GM12891 (cell line): ENCODE measurements around the gene DAAM1.

Experiments
- DNase-seq: peaks from one replicate; pipeline ENCODE4 v3.0.0; 2011; ENCODE audit warnings: low spot score; ENCODE audit not compliant: insufficient read length
- FAIRE-seq: peaks from 2 replicates; lab custom pipeline; 2011; peaks lifted over from hg19 to GRCh38; lab: Jason Lieb, UNC
- PAX5 ChIP-seq: IDR thresholded peaks from 2 replicates; pipeline ENCODE4 v1.6.1; 2011; ENCODE audit warnings: low read length, moderate library complexity, mild to moderate bottlenecking; ENCODE audit not compliant: insufficient read depth, severe bottlenecking
- POLR2A ChIP-seq: IDR thresholded peaks from 2 replicates; pipeline ENCODE4 v1.6.1; 2011; ENCODE audit warnings: low read depth, low read length, control low read depth
- POLR2AphosphoS5 ChIP-seq: IDR thresholded peaks from 2 replicates; pipeline ENCODE4 v1.6.1; 2011; ENCODE audit warnings: low read depth, low read length, control low read depth
- POU2F2 ChIP-seq: IDR thresholded peaks from 2 replicates; pipeline ENCODE4 v1.6.1; 2011; ENCODE audit warnings: low read depth, mild to moderate bottlenecking, control low read depth, low read length, moderate library complexity
- SPI1 ChIP-seq: IDR thresholded peaks from 2 replicates; pipeline ENCODE4 v1.6.1; 2011; ENCODE audit warnings: low read depth, low read length, control low read depth
- TAF1 ChIP-seq: IDR thresholded peaks from 2 replicates; pipeline ENCODE4 v1.6.1; 2011; ENCODE audit warnings: low read depth, low read length, control low read depth

Gene DAAM1

GRCh38 chr14:59236195-59236594 is 47.7 kb downstream of the DAAM1 start:
- TF ChIP-seq PAX5 (no peak), TAF1 (no peak), SPI1 (no peak), POU2F2 (no peak), POLR2AphosphoS5 (no peak), POLR2A (no peak)
- DNase-seq (no peak), FAIRE-seq (no peak)

DNA sequence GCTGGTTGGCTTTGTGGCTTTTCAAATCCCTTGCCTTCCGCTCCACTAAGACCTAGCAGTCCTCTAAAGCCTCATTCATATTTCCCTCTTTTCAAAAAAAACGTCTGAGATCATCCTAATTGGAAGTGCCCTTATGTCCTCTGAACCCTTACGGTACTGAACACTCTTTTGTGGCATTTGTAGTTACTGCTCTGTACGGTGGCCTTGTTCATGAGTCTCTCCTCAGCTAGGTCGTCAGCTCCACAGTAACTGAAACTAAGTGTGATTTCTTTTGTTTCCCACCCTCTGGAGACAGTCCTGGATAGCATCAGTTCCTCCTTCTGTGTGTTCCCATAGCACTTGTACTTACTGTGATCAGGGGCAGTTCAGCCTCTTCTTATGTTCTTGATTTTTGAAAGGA is 49.7 kb downstream of the DAAM1 start:
- FAIRE-seq (peak; percentile 16), DNase-seq (no peak)
- TF ChIP-seq POLR2AphosphoS5 = no peak
- no peak for TF ChIP-seq PAX5
- TF ChIP-seq TAF1 = no peak
- TF ChIP-seq POU2F2 = no peak
- no peak for TF ChIP-seq POLR2A
- TF ChIP-seq SPI1 = no peak

- no peak for DNase-seq
- no peak for TF ChIP-seq POU2F2
- no peak for FAIRE-seq
These were observed 50.6 kb downstream of the DAAM1 start for GRCh38 chr14:59239022-59239421.

GRCh38 chr14:59240356-59240755 is 51.9 kb downstream of the DAAM1 start:
- peak; percentile 41 for FAIRE-seq
- peak; percentile 11 for DNase-seq
- TF ChIP-seq SPI1 = peak; percentile 97
- no peak for TF ChIP-seq POLR2A

DNA sequence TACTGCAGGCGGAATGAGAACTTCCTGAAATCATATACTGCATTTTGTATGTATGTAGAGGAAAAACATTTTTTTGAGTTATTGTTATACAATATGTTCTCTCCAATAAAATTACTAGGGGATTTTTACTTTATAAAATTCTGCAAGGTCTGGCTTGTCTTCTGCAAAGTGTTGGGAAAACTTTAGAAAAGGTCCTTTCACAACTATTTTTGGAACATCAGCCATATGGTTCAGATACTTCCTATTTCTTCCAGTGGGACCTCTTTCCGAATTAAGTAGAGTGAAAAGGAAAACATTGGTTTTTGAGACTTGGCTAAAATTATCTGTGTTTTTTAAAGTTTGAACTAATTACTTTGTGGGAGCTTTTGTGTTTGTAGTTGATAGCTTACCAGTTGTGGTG is 52.7 kb downstream of the DAAM1 start:
- TF ChIP-seq SPI1 (no peak), POLR2AphosphoS5 (no peak), POLR2A (no peak), POU2F2 (no peak)
- DNase-seq (no peak), FAIRE-seq (peak; percentile 5)

DNA sequence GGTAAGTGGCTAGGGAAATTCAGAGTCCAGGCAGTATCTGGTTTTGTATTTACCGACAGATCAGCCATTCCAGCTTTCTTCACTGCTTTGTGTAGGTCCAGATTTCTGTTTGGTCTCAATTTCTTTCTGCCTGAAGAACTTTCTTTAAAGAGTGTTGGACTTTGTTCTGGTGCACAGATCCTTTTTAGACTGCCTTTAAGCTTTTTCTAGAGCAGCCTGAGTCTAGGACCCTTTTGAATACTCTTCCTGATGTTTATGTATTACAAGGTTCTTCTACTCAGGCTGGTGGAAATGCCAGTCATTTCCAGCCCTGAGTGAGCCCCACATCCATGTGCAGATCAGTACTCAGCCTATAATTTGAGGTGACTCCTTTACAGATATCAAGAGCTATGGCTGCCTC is 54.7 kb downstream of the DAAM1 start:
- FAIRE-seq (no peak), DNase-seq (no peak)
- no peak for TF ChIP-seq PAX5
- no peak for TF ChIP-seq TAF1
- no peak for TF ChIP-seq SPI1

GRCh38 chr14:59244581-59244980 is 56.1 kb downstream of the DAAM1 start:
- TF ChIP-seq POU2F2 (no peak), SPI1 (no peak), POLR2A (no peak), TAF1 (no peak), PAX5 (no peak), POLR2AphosphoS5 (no peak)
- FAIRE-seq (peak; percentile 78), DNase-seq (no peak)

- TF ChIP-seq SPI1 (peak; percentile 75), TAF1 (no peak)
- peak; percentile 79 for FAIRE-seq
- peak; percentile 4 for DNase-seq
These were observed 57.4 kb downstream of the DAAM1 start for GRCh38 chr14:59245809-59246295.

DNA sequence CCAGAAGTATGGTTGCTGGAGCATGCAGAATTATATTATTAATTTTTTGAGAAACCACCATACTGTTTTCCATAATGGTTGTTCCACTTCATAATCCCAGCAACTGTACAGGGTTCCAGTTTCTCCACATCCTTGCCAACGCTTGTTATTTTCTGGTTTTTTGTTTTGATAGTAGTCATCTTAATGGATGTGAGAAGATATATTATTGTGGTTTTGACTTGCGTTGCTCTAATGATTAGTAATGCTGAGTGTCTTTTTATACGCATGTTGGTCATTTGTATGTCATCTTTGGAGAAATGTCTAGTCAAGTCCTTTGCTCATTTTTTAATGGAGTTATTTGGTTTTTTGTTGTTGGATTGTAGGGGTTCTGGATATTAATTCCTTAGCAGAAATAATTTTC is 58.1 kb downstream of the DAAM1 start:
- TF ChIP-seq POU2F2 (no peak), TAF1 (no peak), POLR2AphosphoS5 (no peak), PAX5 (no peak), SPI1 (no peak), POLR2A (no peak)
- DNase-seq (no peak), FAIRE-seq (no peak)

DNA sequence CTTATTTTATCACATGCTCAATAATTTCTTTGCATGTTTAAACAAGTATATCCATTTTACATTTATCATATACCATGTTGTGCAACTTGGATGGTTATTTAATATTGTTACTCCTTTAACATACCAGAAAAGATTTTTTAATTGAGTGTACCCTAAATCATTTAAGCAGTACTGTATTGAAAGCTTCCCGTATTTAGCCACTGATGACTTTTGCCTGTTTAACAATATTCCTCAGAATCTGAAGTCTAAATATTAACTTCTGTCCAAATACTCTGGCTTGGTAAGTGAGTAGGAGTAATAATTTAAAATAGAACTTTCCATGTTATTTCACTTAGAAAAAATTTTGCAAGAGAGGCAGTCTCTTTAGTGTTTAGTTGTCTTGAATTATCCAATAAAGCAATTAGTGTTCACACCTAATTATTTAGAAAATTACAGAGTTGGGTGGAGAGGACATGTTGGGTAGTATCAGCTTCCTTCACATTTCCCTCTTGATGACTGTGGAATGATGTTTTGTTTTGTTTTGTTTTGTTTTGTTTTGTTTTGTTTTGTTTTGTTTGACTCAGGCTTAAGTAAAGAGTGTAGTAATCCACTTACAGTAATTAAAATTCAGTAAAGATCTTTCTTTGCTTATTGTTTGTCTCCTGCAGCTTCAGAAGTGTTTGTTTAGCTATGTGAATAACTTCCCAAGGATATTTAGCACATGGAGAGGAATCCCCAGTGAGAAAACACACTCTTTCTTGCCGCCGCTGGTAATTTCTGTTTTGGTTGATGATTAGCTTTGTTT is 59.5 kb downstream of the DAAM1 start:
- FAIRE-seq (no peak), DNase-seq (no peak)
- TF ChIP-seq PAX5 = no peak
- TF ChIP-seq SPI1 = no peak
- no peak for TF ChIP-seq POU2F2
- no peak for TF ChIP-seq TAF1
- TF ChIP-seq POLR2AphosphoS5 = no peak
- no peak for TF ChIP-seq POLR2A

- DNase-seq (no peak), FAIRE-seq (no peak)
- no peak for TF ChIP-seq POLR2AphosphoS5
- TF ChIP-seq POLR2A = no peak
- no peak for TF ChIP-seq TAF1
- no peak for TF ChIP-seq POU2F2
- TF ChIP-seq SPI1 = no peak
- TF ChIP-seq PAX5 = no peak
These were observed 60.6 kb downstream of the DAAM1 start for GRCh38 chr14:59249029-59249428.
